Measurements from ENCODE around the gene MAGEA8. TPM values are rescaled to one million over a fixed set of nuclear protein-coding genes. Genes with fewer than 3 reads are reported as not detected.

The MAGEA8 gene
- total RNA-seq, 1 donor = not detected

DNA sequence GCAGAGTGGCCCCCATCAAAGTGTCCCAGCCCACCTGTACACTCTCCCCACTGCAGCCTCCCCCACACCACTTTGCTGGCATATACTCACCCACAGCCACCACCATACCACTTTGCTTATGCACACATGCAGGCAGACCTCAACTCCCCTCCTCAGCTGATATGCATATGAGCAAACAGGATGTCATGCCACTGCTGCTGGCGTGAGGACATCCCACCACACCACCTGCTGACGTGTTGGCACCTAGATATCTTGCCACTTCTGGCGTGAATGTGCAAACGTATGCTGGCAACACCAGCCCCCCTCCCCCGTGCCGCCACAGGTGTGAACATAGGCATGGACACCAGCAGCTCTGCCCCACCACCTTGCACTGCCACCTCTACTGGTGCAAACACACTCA, 22.4 kb upstream of the MAGEA8 start:
- TF ChIP-seq, protein P1, sequence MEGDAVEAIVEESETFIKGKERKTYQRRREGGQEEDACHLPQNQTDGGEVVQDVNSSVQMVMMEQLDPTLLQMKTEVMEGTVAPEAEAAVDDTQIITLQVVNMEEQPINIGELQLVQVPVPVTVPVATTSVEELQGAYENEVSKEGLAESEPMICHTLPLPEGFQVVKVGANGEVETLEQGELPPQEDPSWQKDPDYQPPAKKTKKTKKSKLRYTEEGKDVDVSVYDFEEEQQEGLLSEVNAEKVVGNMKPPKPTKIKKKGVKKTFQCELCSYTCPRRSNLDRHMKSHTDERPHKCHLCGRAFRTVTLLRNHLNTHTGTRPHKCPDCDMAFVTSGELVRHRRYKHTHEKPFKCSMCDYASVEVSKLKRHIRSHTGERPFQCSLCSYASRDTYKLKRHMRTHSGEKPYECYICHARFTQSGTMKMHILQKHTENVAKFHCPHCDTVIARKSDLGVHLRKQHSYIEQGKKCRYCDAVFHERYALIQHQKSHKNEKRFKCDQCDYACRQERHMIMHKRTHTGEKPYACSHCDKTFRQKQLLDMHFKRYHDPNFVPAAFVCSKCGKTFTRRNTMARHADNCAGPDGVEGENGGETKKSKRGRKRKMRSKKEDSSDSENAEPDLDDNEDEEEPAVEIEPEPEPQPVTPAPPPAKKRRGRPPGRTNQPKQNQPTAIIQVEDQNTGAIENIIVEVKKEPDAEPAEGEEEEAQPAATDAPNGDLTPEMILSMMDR (IDR thresholded peaks at IDR 0.05; ENCODE audit: extremely low read depth, low read depth, low read length) = no peak
- H3K4me3 ChIP-seq (ENCODE audit: insufficient read depth, low read length) = no peak overlapping the region
- H3K27me3 ChIP-seq (ENCODE audit: insufficient read depth, low read length) = no peaks in the 10 kb centered on the region
- no peaks in the 10 kb centered on the region for H3K9me3 ChIP-seq (ENCODE audit: low read depth, low read length)
- no peaks in the 10 kb centered on the region for H3K36me3 ChIP-seq (ENCODE audit: insufficient read depth, low read length)
- no peak overlapping the region for H2AFZ ChIP-seq (ENCODE audit: low read length)
- no peaks in the 10 kb centered on the region for H3K79me2 ChIP-seq (ENCODE audit: insufficient read depth, low read length)
- no peak for DNase-seq (ENCODE audit: insufficient read length, low spot score, missing footprints)
- no peaks in the 10 kb centered on the region for H4K20me1 ChIP-seq (ENCODE audit: insufficient read depth, low read length)
- H3K4me1 ChIP-seq (ENCODE audit: insufficient read depth, low read length) = no peaks in the 10 kb centered on the region
- no peak overlapping the region for H3K4me2 ChIP-seq (ENCODE audit: insufficient read depth, low read length)
- no peak overlapping the region for H3K27ac ChIP-seq (ENCODE audit: low read depth, low read length)

DNA sequence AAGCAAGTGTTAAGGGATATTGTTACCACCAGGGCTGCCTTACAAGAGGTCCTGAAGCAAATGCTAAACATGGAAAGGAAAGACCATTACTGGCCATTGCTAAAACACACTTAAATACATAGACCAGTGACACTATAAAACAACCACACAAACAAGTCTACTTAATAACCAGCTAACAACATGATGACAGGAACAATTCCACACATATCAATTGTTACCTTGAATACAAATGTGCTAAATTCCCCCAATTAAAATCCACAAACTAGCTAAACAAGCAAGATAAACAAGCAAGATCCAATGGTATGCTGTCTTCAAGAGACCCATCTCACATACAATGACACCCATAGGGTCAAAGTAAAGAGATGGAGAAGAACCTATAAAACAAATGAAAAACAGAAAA, 20.5 kb upstream of the MAGEA8 start:
- no peak overlapping the region for H3K4me2 ChIP-seq (ENCODE audit: insufficient read depth, low read length)
- no peak overlapping the region for H2AFZ ChIP-seq (ENCODE audit: low read length)
- H3K36me3 ChIP-seq (ENCODE audit: insufficient read depth, low read length) = no peaks in the 10 kb centered on the region
- H3K9me3 ChIP-seq (ENCODE audit: low read depth, low read length) = no peaks in the 10 kb centered on the region
- H3K4me3 ChIP-seq (ENCODE audit: insufficient read depth, low read length) = no peak overlapping the region
- no peaks in the 10 kb centered on the region for H3K27me3 ChIP-seq (ENCODE audit: insufficient read depth, low read length)
- H3K27ac ChIP-seq (ENCODE audit: low read depth, low read length) = no peak overlapping the region
- H3K4me1 ChIP-seq (ENCODE audit: insufficient read depth, low read length) = no peaks in the 10 kb centered on the region
- DNase-seq (ENCODE audit: insufficient read length, low spot score, missing footprints) = no peak
- no peaks in the 10 kb centered on the region for H4K20me1 ChIP-seq (ENCODE audit: insufficient read depth, low read length)
- TF ChIP-seq, protein P1 (IDR thresholded peaks at IDR 0.05; ENCODE audit: extremely low read depth, low read depth, low read length) = no peak
- no peaks in the 10 kb centered on the region for H3K79me2 ChIP-seq (ENCODE audit: insufficient read depth, low read length)

DNA sequence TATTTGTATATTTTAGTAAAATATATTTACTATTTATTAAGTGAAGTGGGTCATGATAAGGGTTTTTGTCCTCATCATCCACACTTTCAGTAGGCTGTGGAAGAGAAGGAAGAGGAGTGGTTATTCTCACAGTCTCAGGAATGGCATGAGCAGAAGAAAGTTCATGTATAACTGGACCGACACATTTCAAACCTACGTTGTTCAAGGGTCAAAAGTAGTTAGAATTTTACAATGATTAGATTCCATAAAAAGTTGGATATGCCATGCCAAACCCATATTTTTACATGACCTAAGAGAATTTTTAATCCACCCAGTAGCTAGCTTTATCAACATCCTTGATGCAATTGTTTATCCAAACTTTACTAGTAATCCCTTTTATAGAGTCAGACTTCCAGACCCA, 15.6 kb upstream of the MAGEA8 start:
- no peaks in the 10 kb centered on the region for H3K4me1 ChIP-seq (ENCODE audit: insufficient read depth, low read length)
- H3K27me3 ChIP-seq (ENCODE audit: insufficient read depth, low read length) = no peaks in the 10 kb centered on the region
- H3K4me2 ChIP-seq (ENCODE audit: insufficient read depth, low read length) = no peak overlapping the region
- no peak overlapping the region for H2AFZ ChIP-seq (ENCODE audit: low read length)
- H3K79me2 ChIP-seq (ENCODE audit: insufficient read depth, low read length) = no peaks in the 10 kb centered on the region
- H3K4me3 ChIP-seq (ENCODE audit: insufficient read depth, low read length) = no peak overlapping the region
- no peaks in the 10 kb centered on the region for H4K20me1 ChIP-seq (ENCODE audit: insufficient read depth, low read length)
- H3K27ac ChIP-seq (ENCODE audit: low read depth, low read length) = no peak overlapping the region
- H3K36me3 ChIP-seq (ENCODE audit: insufficient read depth, low read length) = no peaks in the 10 kb centered on the region
- TF ChIP-seq, protein P1 (IDR thresholded peaks at IDR 0.05; ENCODE audit: extremely low read depth, low read depth, low read length) = no peak
- H3K9me3 ChIP-seq (ENCODE audit: low read depth, low read length) = no peaks in the 10 kb centered on the region
- peak; percentile 37 for DNase-seq (ENCODE audit: insufficient read length, low spot score, missing footprints)

DNA sequence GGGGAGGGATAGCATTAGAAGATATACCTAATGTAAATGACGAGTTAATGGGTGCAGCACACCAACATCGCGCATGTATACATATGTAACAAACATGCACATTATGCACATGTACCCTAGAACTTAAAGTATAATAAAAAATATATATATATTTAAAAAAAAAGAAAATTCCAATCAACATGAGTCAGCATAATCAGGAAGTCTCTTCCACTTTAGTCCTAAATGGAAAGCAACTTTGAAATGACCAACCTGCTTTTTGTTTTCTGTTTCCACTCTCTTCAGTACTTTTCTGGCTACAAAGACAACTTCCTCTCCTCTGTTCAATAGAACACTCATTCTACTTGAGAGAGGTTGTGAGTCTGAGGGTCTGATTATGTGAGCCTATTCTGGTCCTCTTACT, 13.5 kb upstream of the MAGEA8 start:
- TF ChIP-seq, protein P1 (IDR thresholded peaks at IDR 0.05; ENCODE audit: extremely low read depth, low read depth, low read length) = no peak
- Histone ChIP-seq H3K27ac (ENCODE audit: low read depth, low read length) (no peak overlapping the region), H3K4me1 (ENCODE audit: insufficient read depth, low read length) (no peaks in the 10 kb centered on the region), H3K4me3 (ENCODE audit: insufficient read depth, low read length) (no peak overlapping the region), H3K79me2 (ENCODE audit: insufficient read depth, low read length) (no peaks in the 10 kb centered on the region), H3K9me3 (ENCODE audit: low read depth, low read length) (no peaks in the 10 kb centered on the region), H3K27me3 (ENCODE audit: insufficient read depth, low read length) (no peaks in the 10 kb centered on the region), H3K4me2 (ENCODE audit: insufficient read depth, low read length) (no peak overlapping the region), H2AFZ (ENCODE audit: low read length) (no peak overlapping the region), H3K36me3 (ENCODE audit: insufficient read depth, low read length) (no peaks in the 10 kb centered on the region), H4K20me1 (ENCODE audit: insufficient read depth, low read length) (no peaks in the 10 kb centered on the region)
- DNase-seq (ENCODE audit: insufficient read length, low spot score, missing footprints) = no peak

Measured in osteoblast (primary cell).